IMR-90 (cell line): ENCODE results near the gene ARHGAP24. TPM values are rescaled to one million over a fixed set of nuclear protein-coding genes. Genes with fewer than 3 reads are reported as not detected.
A peak's percentile ranks its signal among the peaks of the same experiment; 100 is the strongest.

ENCODE experiments used
- ATAC-seq: fragments of 200-7000 bp; cut with Tn5 transposase; 2 replicates; pipeline ENCODE4 v1.9.1; 2020; ENCODE audit warnings: low read depth, mild to moderate bottlenecking, moderate library complexity
- BruUV-seq: library from RNA; stranded (reverse); fragments of 400-500 nt; replicated peaks from 2 replicates; lab custom pipeline; 2021; lab: Mats Ljungman, UMichigan
- CTCF ChIA-PET: fragments of 300-600 bp; formaldehyde crosslinking; extraction: SDS; loops from one replicate; lab custom pipeline; 2021; ENCODE audit warnings: antibody characterized with exemption; lab: Yijun Ruan, JAX
- POLR2A ChIA-PET: fragments of 300-600 bp; sonication (Branson Sonifier 250); formaldehyde crosslinking; loops from one replicate; lab custom pipeline; 2022; ENCODE audit warnings: antibody characterized with exemption; ENCODE audit not compliant: unreplicated experiment; lab: Charles Lee
- DNase-seq: peaks from one replicate; pipeline ENCODE4 v3.0.0; 2013
- H2AFZ ChIP-seq: replicated peaks from 2 replicates; pipeline ENCODE3; 2013; ENCODE audit warnings: low read length, mild to moderate bottlenecking; ENCODE audit not compliant: poor library complexity
- H2AK5ac ChIP-seq: 2 replicates; pipeline ENCODE4 v1.6.1; 2013; ENCODE audit warnings: low read depth, low read length, inconsistent platforms
- H2AK9ac ChIP-seq: replicated peaks from 2 replicates; pipeline ENCODE3; 2013; ENCODE audit warnings: mild to moderate bottlenecking, low read depth, low read length, moderate library complexity; ENCODE audit not compliant: poor library complexity
- H2BK120ac ChIP-seq: 2 replicates; pipeline ENCODE4 v1.6.1; 2013; ENCODE audit warnings: low read depth, low read length, inconsistent platforms
- H2BK15ac ChIP-seq: 3 replicates; pipeline ENCODE4 v1.6.1; 2013; ENCODE audit warnings: low read depth, low read length, inconsistent platforms
- H2BK20ac ChIP-seq: 2 replicates; pipeline ENCODE4 v1.6.1; 2013; ENCODE audit warnings: low read depth, mild to moderate bottlenecking, inconsistent platforms, low read length, moderate library complexity
- H2BK5ac ChIP-seq: 2 replicates; pipeline ENCODE4 v1.6.1; 2013; ENCODE audit warnings: mild to moderate bottlenecking, low read depth, low read length, inconsistent platforms; ENCODE audit not compliant: poor library complexity, severe bottlenecking
- H3K14ac ChIP-seq: replicated peaks from 2 replicates; pipeline ENCODE4 v1.6.1; 2013; ENCODE audit warnings: low read depth, low read length, inconsistent platforms
- H3K18ac ChIP-seq: 2 replicates; pipeline ENCODE4 v1.6.1; 2013; ENCODE audit warnings: low read depth, low read length, control low read depth
- H3K23ac ChIP-seq: 2 replicates; pipeline ENCODE4 v1.6.1; 2013; ENCODE audit warnings: low read depth, low read length, inconsistent platforms
- H3K27ac ChIP-seq: 2 replicates; pipeline ENCODE4 v1.5.1; 2013; ENCODE audit warnings: mild to moderate bottlenecking, control low read depth, low read length; ENCODE audit not compliant: insufficient read depth
- H3K27me3 ChIP-seq: 2 replicates; pipeline ENCODE4 v1.6.1; 2013; ENCODE audit warnings: low read length; ENCODE audit not compliant: control insufficient read depth, insufficient read depth
- H3K36me3 ChIP-seq: 2 replicates; pipeline ENCODE4 v1.6.1; 2013; ENCODE audit warnings: low read length, mixed read lengths; ENCODE audit not compliant: control insufficient read depth, insufficient read depth
- H3K4ac ChIP-seq: 2 replicates; pipeline ENCODE4 v1.6.1; 2013; ENCODE audit warnings: low read depth, low read length, inconsistent platforms
- H3K4me1 ChIP-seq: 2 replicates; pipeline ENCODE4 v1.6.1; 2013; ENCODE audit warnings: low read length, mixed read lengths; ENCODE audit not compliant: control insufficient read depth, insufficient read depth
- H3K4me2 ChIP-seq: 2 replicates; pipeline ENCODE4 v1.6.1; 2013; ENCODE audit warnings: low read depth, mild to moderate bottlenecking, control low read depth, low read length, moderate library complexity
- H3K4me3 ChIP-seq: 2 replicates; pipeline ENCODE4 v1.5.1; 2013; ENCODE audit warnings: low read depth, mild to moderate bottlenecking, control low read depth, low read length, moderate library complexity; ENCODE audit not compliant: insufficient read depth
- H3K56ac ChIP-seq: 2 replicates; pipeline ENCODE4 v1.6.1; 2013; ENCODE audit warnings: low read length, inconsistent platforms; ENCODE audit not compliant: insufficient read depth; ENCODE audit errors: extremely low read depth
- H3K79me1 ChIP-seq, 2 experiments: 2 replicates each; pipeline ENCODE4 v1.6.1; 2013; ENCODE audit warnings: low read length in 2 of 2, inconsistent platforms in 1 of 2, low read depth in 1 of 2
- H3K9ac ChIP-seq: 2 replicates; pipeline ENCODE4 v1.6.1; 2013; ENCODE audit warnings: low read depth, low read length, control low read depth
- H3K9me1 ChIP-seq: 2 replicates; pipeline ENCODE4 v1.6.1; 2013; ENCODE audit warnings: low read length, inconsistent platforms; ENCODE audit not compliant: insufficient read depth
- H3K9me3 ChIP-seq: 2 replicates; pipeline ENCODE4 v1.6.1; 2013; ENCODE audit warnings: low read length; ENCODE audit not compliant: control insufficient read depth, insufficient read depth
- H4K20me1 ChIP-seq: 2 replicates; pipeline ENCODE4 v1.6.1; 2013; ENCODE audit warnings: low read length, inconsistent platforms; ENCODE audit not compliant: insufficient read depth
- H4K5ac ChIP-seq: 2 replicates; pipeline ENCODE4 v1.6.1; 2013; ENCODE audit warnings: mild to moderate bottlenecking, low read depth, low read length, control low read depth
- H4K8ac ChIP-seq, 2 experiments: 2 replicates each; pipeline ENCODE4 v1.6.1; 2013; ENCODE audit warnings: low read depth in 2 of 2, low read length in 2 of 2, control low read depth in 1 of 2, inconsistent platforms in 1 of 2
- H4K91ac ChIP-seq: 2 replicates; pipeline ENCODE4 v1.6.1; 2013; ENCODE audit warnings: low read depth, low read length, inconsistent platforms; ENCODE audit not compliant: insufficient read depth
- CTCF ChIP-seq: conservative IDR thresholded peaks from 2 replicates; pipeline ENCODE4 v1.5.1; 2012; ENCODE audit warnings: mild to moderate bottlenecking, low read depth, low read length, improper control_type of control experiment
- ELK1 ChIP-seq: fragments of 150-350 bp; IDR thresholded peaks from 2 replicates; pipeline ENCODE4 v1.6.1; 2016; ENCODE audit warnings: low read depth, mild to moderate bottlenecking, low read length, moderate library complexity, borderline replicate concordance
- FOS ChIP-seq: fragments of 150-350 bp; IDR thresholded peaks from 2 replicates; pipeline ENCODE4 v1.6.1; 2016; ENCODE audit warnings: low read depth, low read length
- MAFK ChIP-seq: IDR thresholded peaks from 2 replicates; pipeline ENCODE4 v1.6.1; 2012; ENCODE audit warnings: low read depth, low read length, improper control_type of control experiment
- MAZ ChIP-seq: IDR thresholded peaks from 2 replicates; pipeline ENCODE4 v1.6.1; 2012; ENCODE audit warnings: low read depth, mild to moderate bottlenecking, low read length, improper control_type of control experiment, moderate library complexity, borderline replicate concordance
- MXI1 ChIP-seq: IDR thresholded peaks from 2 replicates; pipeline ENCODE4 v1.6.1; 2012; ENCODE audit warnings: low read depth, mild to moderate bottlenecking, low read length, moderate library complexity, borderline replicate concordance
- NFE2L2 ChIP-seq: fragments of 150-350 bp; IDR thresholded peaks from 2 replicates; pipeline ENCODE4 v1.6.1; 2016; ENCODE audit warnings: low read depth, mild to moderate bottlenecking, low read length
- RAD21 ChIP-seq: IDR thresholded peaks from 2 replicates; pipeline ENCODE4 v1.6.1; 2012; ENCODE audit warnings: low read length, improper control_type of control experiment
- SMC3 ChIP-seq: fragments of 150-350 bp; IDR thresholded peaks from 2 replicates; pipeline ENCODE4 v1.6.1; 2016; ENCODE audit warnings: low read depth, mild to moderate bottlenecking, antibody characterized with exemption, low read length, moderate library complexity
- whole genome bisulfite sequencing, 2 experiments: methylation state at CpG; one replicate each; pipeline versions ENCODE4 v1.1.5 to v1.1.7; 2013; ENCODE audit warnings: missing lambda C conversion rate in 2 of 2; ENCODE audit not compliant: insufficient read length in 1 of 2; ENCODE audit errors: extremely low coverage in 2 of 2; 5-methylcytosine and 5-hydroxymethylcytosine counted together
- dilution Hi-C: fragments of 300-500 bp; cut with HindIII; formaldehyde crosslinking; loops from one replicate; pipeline ENCODE4 v1.14.3; 2018; ENCODE audit warnings: low sequenced_read_pairs; ENCODE audit not compliant: unreplicated experiment
- in situ Hi-C: fragments of 300-500 bp; cut with MboI; formaldehyde crosslinking; loops from 3 replicates; pipeline ENCODE4 v1.14.3; 2019; ENCODE audit warnings: low sequenced_read_pairs, inconsistent platforms, mixed read lengths
- intact Hi-C: fragments of 100-400 bp; cut with micrococcal nuclease; formaldehyde crosslinking; loops from 2 replicates; pipeline ENCODE4 v1.10.0; 2022
- polyA plus RNA-seq, 3 experiments: library from polyadenylated mRNA; depleted of rRNA; stranded (reverse); fragments of >200 nt; gene quantifications; 2 replicates each; pipeline ENCODE4 v1.2.3, GENCODE V29; 2012; ENCODE audit warnings: low replicate concordance in 1 of 3
- total RNA-seq: library from RNA; depleted of rRNA; stranded (reverse); fragments of >200 nt; gene quantifications from 2 replicates; pipeline ENCODE4 v1.2.3, GENCODE V29; 2012

ARHGAP24 gene
- total and polyA plus RNA-seq, 2 of the 4 experiments (the other 2 are of a cell fraction) = 11.9 to 24.0 TPM

GRCh38 chr4:85748654-85749053, 273.7 kb downstream of the ARHGAP24 start:
- H4K91ac ChIP-seq = no peak overlapping the region
- 44% methylated on average over 1 of the region's 4 CpGs; no CpG with 5 or more reads in 1 of the 2 experiments for WGBS, 2 experiments
- no peak overlapping the region for H2BK20ac ChIP-seq
- H4K20me1 ChIP-seq = no peaks in the 10 kb centered on the region
- H3K4me1 ChIP-seq = no peaks in the 10 kb centered on the region
- no peak overlapping the region for H3K14ac ChIP-seq
- BruUV-seq = no TSS peak
- no peak overlapping the region for H3K27ac ChIP-seq
- dilution Hi-C loops (no loop called here), in situ Hi-C loops (no loop called here), intact Hi-C loops (loop anchor here (1.0 kb wide), 3 partner anchors 330 to 664 kb away; no protein-coding TSS in a partner anchor)
- no peak overlapping the region for H2BK5ac ChIP-seq
- peak overlapping the region; percentile 13; the same call in 1 of the 2 replicates for H2AK5ac ChIP-seq
- peaks cover 2% of the 10 kb centered on the region; the same call in 1 of the 2 replicates for H3K9me1 ChIP-seq
- H2AK9ac ChIP-seq = no peak overlapping the region
- no peaks in the 10 kb centered on the region for H3K27me3 ChIP-seq
- no peak overlapping the region for H3K9ac ChIP-seq
- TF ChIP-seq MAZ = no peak
- no peak for TF ChIP-seq FOS
- no peak for TF ChIP-seq ELK1
- TF ChIP-seq SMC3 = no peak
- TF ChIP-seq RAD21 = no peak
- TF ChIP-seq MXI1 = no peak
- TF ChIP-seq MAFK = no peak
- TF ChIP-seq CTCF = no peak
- no peak for TF ChIP-seq NFE2L2
- no peaks in the 10 kb centered on the region for H3K79me1 ChIP-seq
- H2BK120ac ChIP-seq = no peak overlapping the region
- no peak overlapping the region for H3K56ac ChIP-seq
- CTCF ChIA-PET = interaction anchor here (0.8 to 2.5 kb wide), 5 partner anchors 27 to 664 kb away, joined by 3 to 8 read pairs (median 5); no protein-coding TSS in a partner anchor
- DNase-seq (no peak), ATAC-seq (no peak)
- H3K23ac ChIP-seq = no peak overlapping the region
- H3K36me3 ChIP-seq = no peaks in the 10 kb centered on the region
- H2AFZ ChIP-seq = peak overlapping the region; percentile 40
- H3K4me2 ChIP-seq = no peak overlapping the region
- 0 out of 2 replicates have a peak overlapping the region, but pooled peaks have one; percentile 32 for H3K4ac ChIP-seq
- POLR2A ChIA-PET = no interaction called here
- H3K9me3 ChIP-seq = no peaks in the 10 kb centered on the region
- no peak overlapping the region for H3K18ac ChIP-seq
- H4K8ac ChIP-seq = no peak overlapping the region
- H2BK15ac ChIP-seq = no peak overlapping the region
- H3K4me3 ChIP-seq = no peak overlapping the region
- no peak overlapping the region for H4K5ac ChIP-seq
